GM12864 (cell line): ENCODE measurements around the gene SLC13A4.

Experiments
- DNase-seq: peaks from one replicate; pipeline ENCODE4 v3.0.0-alpha.2; 2011; ENCODE audit warnings: low read depth
- H3K4me3 ChIP-seq: 2 replicates; pipeline ENCODE4 v1.5.1; 2011; ENCODE audit warnings: mild to moderate bottlenecking, low read depth, low read length, control low read depth
- TF ChIP-seq, protein P1 (sequence below): IDR thresholded peaks from 2 replicates; pipeline ENCODE4 v1.5.1; 2011; ENCODE audit warnings: low read depth, mild to moderate bottlenecking, moderate library complexity, low read length, control low read depth, inconsistent platforms; ENCODE audit errors: missing control alignments

SLC13A4 gene

DNA sequence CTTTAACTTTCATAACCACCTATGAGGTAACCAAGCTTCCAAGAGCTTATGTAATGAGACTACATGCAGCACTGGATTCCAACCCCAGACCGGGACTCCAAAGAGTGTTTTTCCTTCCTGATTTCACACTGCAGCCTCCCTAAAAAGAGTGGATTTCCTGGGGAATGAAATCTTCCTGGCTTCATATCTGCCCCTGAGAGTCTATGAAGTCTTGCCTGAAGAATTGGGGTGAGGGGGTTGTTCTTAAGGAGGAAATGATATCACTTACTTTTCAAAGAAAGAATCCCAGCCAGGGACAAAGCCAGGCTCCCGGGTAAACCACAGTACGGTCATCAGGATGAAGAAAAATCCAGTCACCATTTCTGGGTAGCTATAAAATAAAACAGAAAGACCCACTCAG is 35.9 kb downstream of the SLC13A4 start:
- H3K4me3 ChIP-seq: no peak overlapping the region
- TF ChIP-seq, protein P1, sequence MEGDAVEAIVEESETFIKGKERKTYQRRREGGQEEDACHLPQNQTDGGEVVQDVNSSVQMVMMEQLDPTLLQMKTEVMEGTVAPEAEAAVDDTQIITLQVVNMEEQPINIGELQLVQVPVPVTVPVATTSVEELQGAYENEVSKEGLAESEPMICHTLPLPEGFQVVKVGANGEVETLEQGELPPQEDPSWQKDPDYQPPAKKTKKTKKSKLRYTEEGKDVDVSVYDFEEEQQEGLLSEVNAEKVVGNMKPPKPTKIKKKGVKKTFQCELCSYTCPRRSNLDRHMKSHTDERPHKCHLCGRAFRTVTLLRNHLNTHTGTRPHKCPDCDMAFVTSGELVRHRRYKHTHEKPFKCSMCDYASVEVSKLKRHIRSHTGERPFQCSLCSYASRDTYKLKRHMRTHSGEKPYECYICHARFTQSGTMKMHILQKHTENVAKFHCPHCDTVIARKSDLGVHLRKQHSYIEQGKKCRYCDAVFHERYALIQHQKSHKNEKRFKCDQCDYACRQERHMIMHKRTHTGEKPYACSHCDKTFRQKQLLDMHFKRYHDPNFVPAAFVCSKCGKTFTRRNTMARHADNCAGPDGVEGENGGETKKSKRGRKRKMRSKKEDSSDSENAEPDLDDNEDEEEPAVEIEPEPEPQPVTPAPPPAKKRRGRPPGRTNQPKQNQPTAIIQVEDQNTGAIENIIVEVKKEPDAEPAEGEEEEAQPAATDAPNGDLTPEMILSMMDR: no peak
- no peak for DNase-seq

DNA sequence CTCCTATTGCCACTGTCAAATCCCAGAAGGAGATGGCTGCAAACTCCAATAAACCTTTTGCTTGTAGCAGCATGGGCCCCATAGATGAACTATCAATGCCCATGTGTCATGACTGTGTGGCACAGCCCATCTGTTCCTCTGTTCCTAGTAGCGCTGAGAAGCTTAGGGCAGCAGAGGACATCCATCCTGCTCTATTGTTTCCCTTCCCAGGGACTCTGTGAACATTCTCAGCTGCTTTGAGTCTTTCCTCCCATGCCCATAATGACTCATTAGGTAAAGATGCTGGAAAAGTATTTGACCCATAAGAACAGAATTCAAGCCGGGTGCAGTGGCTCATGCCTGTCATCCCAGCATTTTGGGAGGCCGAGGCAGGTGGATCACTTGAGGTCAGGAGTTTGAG is 37.4 kb downstream of the SLC13A4 start:
- no peak for DNase-seq
- TF ChIP-seq, protein P1: no peak
- H3K4me3 ChIP-seq: no peak overlapping the region

DNA sequence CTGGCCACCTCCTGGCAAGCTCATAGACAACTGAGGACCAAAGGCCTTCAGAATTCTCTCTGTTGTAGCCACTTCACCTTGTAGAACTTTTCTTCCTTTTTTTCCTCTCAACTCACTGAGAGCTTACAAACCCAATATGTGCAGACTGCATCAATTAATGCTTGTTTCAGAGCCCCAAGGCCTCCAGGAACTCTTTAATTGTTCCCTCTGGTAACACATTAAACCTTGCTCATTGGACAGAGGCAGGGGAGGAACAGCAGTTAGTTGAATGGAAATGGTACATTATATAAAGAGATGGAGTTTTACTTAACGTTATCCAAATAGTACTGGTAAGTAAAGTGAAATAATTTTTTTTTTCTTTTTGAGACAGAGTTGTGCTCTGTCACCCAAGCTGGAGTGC is 40.5 kb downstream of the SLC13A4 start:
- H3K4me3 ChIP-seq: no peak overlapping the region
- TF ChIP-seq, protein P1: no peak
- DNase-seq: no peak

DNA sequence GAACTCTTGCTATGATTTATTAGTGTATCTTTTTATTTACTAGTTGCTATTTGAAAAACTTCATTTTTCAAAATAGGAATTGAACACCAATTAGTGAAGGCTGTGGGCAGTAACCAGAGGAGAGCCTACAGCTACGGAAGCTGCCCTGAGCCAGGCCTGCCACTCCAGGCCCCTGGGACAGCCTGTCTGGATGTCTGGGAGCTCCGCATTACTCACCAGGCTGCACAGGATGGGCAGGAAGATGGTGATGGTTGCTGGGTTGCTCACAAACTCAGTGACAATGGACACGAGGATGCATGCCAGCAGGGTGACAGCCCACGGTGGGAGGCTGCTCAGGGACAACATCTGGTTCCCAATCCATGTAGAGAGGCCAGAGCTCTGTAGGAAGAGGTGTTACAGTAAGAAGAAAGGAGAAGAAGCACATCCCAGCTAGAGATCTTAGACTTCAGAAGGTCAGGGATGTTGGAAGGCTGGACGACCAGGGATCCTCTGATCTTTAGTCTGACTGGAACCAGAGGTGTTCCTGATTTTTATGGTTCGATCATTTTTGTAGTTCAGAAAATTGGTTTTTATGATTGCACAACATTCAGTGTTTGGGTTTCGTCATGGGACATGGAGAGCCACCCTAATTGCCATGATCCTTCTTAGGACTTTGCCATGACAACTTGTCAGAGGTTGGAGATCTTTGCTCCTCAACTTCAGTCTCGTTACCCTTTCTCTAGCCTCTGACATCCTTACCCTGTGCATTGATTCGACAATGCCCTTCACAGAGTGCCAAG is 42.5 kb downstream of the SLC13A4 start:
- no peak for DNase-seq
- H3K4me3 ChIP-seq: no peak overlapping the region
- TF ChIP-seq, protein P1: no peak

DNA sequence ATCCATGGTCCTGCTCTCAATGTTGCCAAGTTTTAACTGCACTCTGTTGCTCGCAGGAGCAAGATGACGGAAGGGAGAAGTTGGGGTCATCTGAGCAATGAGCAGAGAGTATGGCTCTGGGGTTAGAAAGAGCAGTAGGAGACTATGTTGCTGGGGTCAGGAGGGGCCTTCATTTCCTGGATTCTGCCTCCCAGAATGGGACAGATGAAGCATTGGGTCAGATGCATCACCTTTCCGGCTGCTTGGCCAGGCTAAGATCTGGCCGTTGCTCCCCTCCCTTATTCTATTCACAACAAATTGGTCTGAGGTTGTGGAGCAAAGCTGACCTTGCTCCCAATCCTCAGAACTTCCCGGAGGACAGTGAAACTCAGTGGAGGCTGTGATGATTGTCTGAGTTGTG is 43.3 kb downstream of the SLC13A4 start:
- no peak for DNase-seq
- TF ChIP-seq, protein P1: no peak
- no peak overlapping the region for H3K4me3 ChIP-seq

DNA sequence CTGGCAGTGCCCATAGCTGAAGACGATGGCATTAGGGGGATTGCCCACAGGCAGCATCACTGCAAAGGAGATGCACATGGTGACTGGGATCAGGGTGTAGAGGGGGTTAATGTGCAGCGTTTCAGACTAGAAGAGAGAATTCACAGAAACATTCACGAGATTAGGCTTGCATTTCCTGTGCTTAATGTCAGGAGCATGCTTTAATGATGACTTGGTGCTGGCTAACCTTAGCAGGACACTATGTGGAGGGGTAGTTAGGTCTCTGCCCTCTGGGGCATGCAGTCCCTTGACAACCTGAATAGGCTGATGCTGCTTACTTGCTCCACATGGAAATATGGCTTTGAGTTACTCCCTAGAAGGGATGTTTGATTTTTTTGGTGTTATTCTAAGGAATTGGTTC is 43.9 kb downstream of the SLC13A4 start:
- no peak for DNase-seq
- TF ChIP-seq, protein P1: no peak
- H3K4me3 ChIP-seq: no peak overlapping the region

DNA sequence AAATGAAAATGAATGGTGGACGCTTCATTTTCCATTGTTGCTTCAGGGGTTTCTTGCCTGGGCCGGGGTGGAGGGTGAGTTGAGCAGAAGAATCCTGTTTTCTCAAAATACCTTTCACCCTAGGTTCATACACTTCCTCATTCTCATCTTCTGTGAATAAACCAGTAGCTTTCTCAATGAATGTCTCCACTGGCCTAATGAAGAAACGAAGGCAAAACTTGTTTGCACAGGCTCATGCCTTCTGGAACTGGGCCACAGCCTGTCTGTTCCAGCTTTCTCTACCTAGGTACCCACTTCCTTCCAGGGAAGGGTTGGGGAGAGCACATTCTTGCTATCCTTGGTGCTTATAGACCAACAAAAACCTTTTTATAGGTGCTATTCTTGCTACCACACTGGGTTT is 44.4 kb downstream of the SLC13A4 start:
- H3K4me3 ChIP-seq: no peak overlapping the region
- TF ChIP-seq, protein P1: no peak

More for the DNA sequence above, 44.4 kb downstream of the SLC13A4 start:
- no peak for DNase-seq
